ENCODE data around the gene RAB1B. TPM values are rescaled to one million over a fixed set of nuclear protein-coding genes. Genes with fewer than 3 reads are reported as not detected.

Gene RAB1B
- total RNA-seq, 1 donor from 2014 or later, result 120 TPM

DNA sequence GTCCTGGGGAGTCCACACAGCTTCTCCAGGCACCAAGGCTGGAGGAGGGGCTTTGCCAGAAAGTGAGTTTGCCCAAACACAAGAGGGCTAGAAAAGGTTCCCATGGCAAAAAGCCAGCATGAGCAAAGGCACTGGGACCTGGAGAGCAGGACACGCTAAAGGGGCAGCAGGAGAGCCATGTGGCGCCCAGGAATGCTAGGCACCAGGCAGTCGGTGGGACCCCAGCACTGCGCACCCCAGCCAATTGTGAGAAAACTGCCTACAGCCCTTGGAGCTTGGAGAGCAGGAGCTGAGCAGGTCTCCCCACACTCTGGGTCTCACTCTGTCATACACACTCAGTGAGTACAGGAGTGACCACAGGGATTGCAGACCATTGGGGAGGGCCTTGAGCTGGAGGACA, 5.2 kb upstream of the RAB1B start:
- Mint-ChIP-seq H3K36me3 (ENCODE audit: low read depth, unreplicated experiment) (peaks cover 26% of the 10 kb centered on the region), H3K4me3 (ENCODE audit: unreplicated experiment) (no peak overlapping the region), H3K9me3 (ENCODE audit: unreplicated experiment) (no peaks in the 10 kb centered on the region), H3K4me1 (ENCODE audit: low read depth, unreplicated experiment) (peaks cover 4% of the 10 kb centered on the region), H3K27me3 (ENCODE audit: low read depth, unreplicated experiment) (no peaks in the 10 kb centered on the region), H3K27ac (ENCODE audit: unreplicated experiment) (no peak overlapping the region)
- Histone ChIP-seq H4K20me1 (ENCODE audit: insufficient read depth, low read length) (peaks cover 54% of the 10 kb centered on the region), H2AFZ (ENCODE audit: low read depth, low read length) (no peak overlapping the region), H3K4me2 (ENCODE audit: low read length) (no peak overlapping the region), H3K27ac (ENCODE audit: low read depth, low read length) (no peak overlapping the region), H3K36me3 (ENCODE audit: insufficient read depth, low read length) (peaks cover 11% of the 10 kb centered on the region), H3K9ac (ENCODE audit: low read length) (no peak overlapping the region), H3K4me3 (ENCODE audit: insufficient read depth, low read depth, low read length) (no peak overlapping the region), H3K4me1 (ENCODE audit: insufficient read depth, low read length) (peaks cover 20% of the 10 kb centered on the region), H3K79me2 (ENCODE audit: insufficient read depth, low read length) (peaks cover 21% of the 10 kb centered on the region), H3K9me3 (ENCODE audit: insufficient read depth, low read depth, low read length) (no peaks in the 10 kb centered on the region), H3K27me3 (ENCODE audit: insufficient read depth, low read length) (no peaks in the 10 kb centered on the region)
- DNase-seq (ENCODE audit: low read depth) (no peak), FAIRE-seq (no peak)
- TF ChIP-seq, protein P1, sequence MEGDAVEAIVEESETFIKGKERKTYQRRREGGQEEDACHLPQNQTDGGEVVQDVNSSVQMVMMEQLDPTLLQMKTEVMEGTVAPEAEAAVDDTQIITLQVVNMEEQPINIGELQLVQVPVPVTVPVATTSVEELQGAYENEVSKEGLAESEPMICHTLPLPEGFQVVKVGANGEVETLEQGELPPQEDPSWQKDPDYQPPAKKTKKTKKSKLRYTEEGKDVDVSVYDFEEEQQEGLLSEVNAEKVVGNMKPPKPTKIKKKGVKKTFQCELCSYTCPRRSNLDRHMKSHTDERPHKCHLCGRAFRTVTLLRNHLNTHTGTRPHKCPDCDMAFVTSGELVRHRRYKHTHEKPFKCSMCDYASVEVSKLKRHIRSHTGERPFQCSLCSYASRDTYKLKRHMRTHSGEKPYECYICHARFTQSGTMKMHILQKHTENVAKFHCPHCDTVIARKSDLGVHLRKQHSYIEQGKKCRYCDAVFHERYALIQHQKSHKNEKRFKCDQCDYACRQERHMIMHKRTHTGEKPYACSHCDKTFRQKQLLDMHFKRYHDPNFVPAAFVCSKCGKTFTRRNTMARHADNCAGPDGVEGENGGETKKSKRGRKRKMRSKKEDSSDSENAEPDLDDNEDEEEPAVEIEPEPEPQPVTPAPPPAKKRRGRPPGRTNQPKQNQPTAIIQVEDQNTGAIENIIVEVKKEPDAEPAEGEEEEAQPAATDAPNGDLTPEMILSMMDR (IDR thresholded peaks at IDR 0.05; ENCODE audit: insufficient read depth, low read depth, low read length), result no peak
- no peak for TF ChIP-seq EZH2 (IDR thresholded peaks at IDR 0.05; ENCODE audit: insufficient read depth, low read length)

- Histone ChIP-seq H3K9me3 (ENCODE audit: insufficient read depth, low read depth, low read length) (no peaks in the 10 kb centered on the region), H3K4me1 (ENCODE audit: insufficient read depth, low read length) (peaks cover 15% of the 10 kb centered on the region), H3K4me3 (ENCODE audit: insufficient read depth, low read depth, low read length) (no peak overlapping the region), H3K79me2 (ENCODE audit: insufficient read depth, low read length) (peaks cover 17% of the 10 kb centered on the region), H3K36me3 (ENCODE audit: insufficient read depth, low read length) (peaks cover 11% of the 10 kb centered on the region), H3K9ac (ENCODE audit: low read length) (no peak overlapping the region), H3K27me3 (ENCODE audit: insufficient read depth, low read length) (no peaks in the 10 kb centered on the region), H2AFZ (ENCODE audit: low read depth, low read length) (no peak overlapping the region), H3K27ac (ENCODE audit: low read depth, low read length) (no peak overlapping the region), H3K4me2 (ENCODE audit: low read length) (no peak overlapping the region), H4K20me1 (ENCODE audit: insufficient read depth, low read length) (peaks cover 49% of the 10 kb centered on the region)
- Mint-ChIP-seq H3K4me1 (ENCODE audit: low read depth, unreplicated experiment) (peaks cover 4% of the 10 kb centered on the region), H3K36me3 (ENCODE audit: low read depth, unreplicated experiment) (peaks cover 26% of the 10 kb centered on the region), H3K4me3 (ENCODE audit: unreplicated experiment) (no peak overlapping the region), H3K27ac (ENCODE audit: unreplicated experiment) (no peak overlapping the region), H3K9me3 (ENCODE audit: unreplicated experiment) (no peaks in the 10 kb centered on the region), H3K27me3 (ENCODE audit: low read depth, unreplicated experiment) (no peaks in the 10 kb centered on the region)
- no peak for TF ChIP-seq EZH2 (IDR thresholded peaks at IDR 0.05; ENCODE audit: insufficient read depth, low read length)
- TF ChIP-seq, protein P1 (IDR thresholded peaks at IDR 0.05; ENCODE audit: insufficient read depth, low read depth, low read length), result no peak
- FAIRE-seq (no peak), DNase-seq (ENCODE audit: low read depth) (no peak)
Measured at GRCh38 chr11:66263785-66264184, 4.7 kb upstream of the RAB1B start.

DNA sequence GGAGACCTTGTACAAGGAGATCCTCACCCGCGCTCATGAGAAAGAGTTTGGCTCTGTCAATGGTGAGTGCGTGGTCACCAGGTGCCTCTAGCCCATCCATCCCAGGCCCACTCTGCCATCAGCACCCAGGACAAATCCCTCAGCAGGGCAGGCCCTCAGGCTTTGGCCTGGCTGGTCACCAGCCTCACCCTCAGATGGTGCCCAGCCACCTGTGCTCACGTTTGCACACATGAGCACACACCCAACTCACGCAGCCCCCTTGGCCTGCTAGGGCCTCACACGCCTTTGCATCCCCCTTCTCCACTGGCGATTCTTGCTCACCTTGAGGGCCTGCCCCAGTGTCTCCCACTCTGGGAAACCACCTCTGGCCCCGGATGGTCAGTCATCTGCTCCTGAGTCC, 4.1 kb upstream of the RAB1B start:
- Mint-ChIP-seq H3K9me3 (ENCODE audit: unreplicated experiment) (no peaks in the 10 kb centered on the region), H3K27ac (ENCODE audit: unreplicated experiment) (peak overlapping the region; percentile 41), H3K36me3 (ENCODE audit: low read depth, unreplicated experiment) (peaks cover 23% of the 10 kb centered on the region), H3K27me3 (ENCODE audit: low read depth, unreplicated experiment) (no peaks in the 10 kb centered on the region), H3K4me1 (ENCODE audit: low read depth, unreplicated experiment) (peaks cover 4% of the 10 kb centered on the region), H3K4me3 (ENCODE audit: unreplicated experiment) (no peak overlapping the region)
- Histone ChIP-seq H4K20me1 (ENCODE audit: insufficient read depth, low read length) (peaks cover 47% of the 10 kb centered on the region), H3K27ac (ENCODE audit: low read depth, low read length) (no peak overlapping the region), H3K4me3 (ENCODE audit: insufficient read depth, low read depth, low read length) (no peak overlapping the region), H3K4me2 (ENCODE audit: low read length) (no peak overlapping the region), H2AFZ (ENCODE audit: low read depth, low read length) (no peak overlapping the region), H3K79me2 (ENCODE audit: insufficient read depth, low read length) (peaks cover 17% of the 10 kb centered on the region), H3K27me3 (ENCODE audit: insufficient read depth, low read length) (no peaks in the 10 kb centered on the region), H3K4me1 (ENCODE audit: insufficient read depth, low read length) (peaks cover 15% of the 10 kb centered on the region), H3K9me3 (ENCODE audit: insufficient read depth, low read depth, low read length) (no peaks in the 10 kb centered on the region), H3K9ac (ENCODE audit: low read length) (no peak overlapping the region), H3K36me3 (ENCODE audit: insufficient read depth, low read length) (peaks cover 8% of the 10 kb centered on the region)
- DNase-seq (ENCODE audit: low read depth) (no peak), FAIRE-seq (no peak)
- TF ChIP-seq, protein P1 (IDR thresholded peaks at IDR 0.05; ENCODE audit: insufficient read depth, low read depth, low read length), result no peak
- no peak for TF ChIP-seq EZH2 (IDR thresholded peaks at IDR 0.05; ENCODE audit: insufficient read depth, low read length)

Measured in astrocyte (in vitro differentiated cells and primary cell).